Brain microvascular endothelial cell (primary cell): ENCODE data around the gene PRKRIP1.
"Not testable (repeated sequence)": the region's sequence is repeated elsewhere in the genome, so short reads cannot be mapped to it uniquely, and the experiment has no call there.

ENCODE experiments used
- DNase-seq: peaks from one replicate; pipeline ENCODE4 v3.0.0-alpha.2; 2020
- H3K27ac ChIP-seq: fragments of 250-450 bp; sonication (Bioruptor Pico); 2 replicates; pipeline ENCODE4 v1.5.1; 2020; ENCODE audit warnings: mild to moderate bottlenecking, moderate library complexity
- H3K27me3 ChIP-seq: fragments of 250-450 bp; sonication (Bioruptor Pico); replicated peaks from 2 replicates; pipeline ENCODE4 v1.5.1; 2020; ENCODE audit warnings: mild to moderate bottlenecking
- H3K36me3 ChIP-seq: fragments of 250-450 bp; sonication (Bioruptor Pico); replicated peaks from 2 replicates; pipeline ENCODE4 v1.5.1; 2020; ENCODE audit warnings: mild to moderate bottlenecking
- H3K4me3 ChIP-seq: 2 replicates; pipeline ENCODE4 v1.5.1; 2011; ENCODE audit warnings: low read depth, mild to moderate bottlenecking, control low read depth, low read length, moderate library complexity
- CTCF ChIP-seq: IDR thresholded peaks from 2 replicates; pipeline ENCODE4 v1.5.1; 2011; ENCODE audit warnings: low read depth, mild to moderate bottlenecking, moderate library complexity, low read length, control low read depth, inconsistent platforms; ENCODE audit errors: missing control alignments
- in situ Hi-C: cut with HindIII; loops from 2 replicates; pipeline ENCODE4 v1.10.0; 2017; ENCODE audit warnings: low sequenced_read_pairs, low pct_ligation_motif_present

The PRKRIP1 gene

GRCh38 chr7:102395873-102396709 is at the start of gene PRKRIP1:
Gene PRKRIP1, plus strand, starts transcription at chr7:102396363. Its CDS starts 49 bp downstream, at chr7:102396412.
- Histone ChIP-seq H3K27ac (peak within 1 kb of the TSS; percentile 64), H3K36me3 (peaks cover 24% of the 10 kb centered on the region), H3K4me3 (peak within 1 kb of the TSS; percentile 68), H3K27me3 (no peaks in the 10 kb centered on the region)
- no peak for TF ChIP-seq CTCF
- in situ Hi-C loops, result loop anchor here (10.0 kb wide), 1 partner anchor 111 kb away; the partner anchor contains the start of gene SH2B2
- DNase-seq, result peak; percentile 90

GRCh38 chr7:102346983-102347382 is 49.2 kb upstream of the PRKRIP1 start:
- H3K36me3 ChIP-seq, DNase-seq, in situ Hi-C loops, H3K4me3 ChIP-seq, H3K27ac ChIP-seq, H3K27me3 ChIP-seq: not testable (repeated sequence)

GRCh38 chr7:102356344-102356743 is 39.8 kb upstream of the PRKRIP1 start, which contains the start of gene SPDYE6:
Gene SPDYE6, minus strand, starts transcription at chr7:102356444. Its CDS starts 421 bp downstream, at chr7:102356023.
- H3K4me3 ChIP-seq, in situ Hi-C loops, H3K36me3 ChIP-seq, DNase-seq, H3K27ac ChIP-seq, H3K27me3 ChIP-seq: not testable (repeated sequence)

GRCh38 chr7:102363549-102364393 is 32.4 kb upstream of the PRKRIP1 start:
- in situ Hi-C loops, H3K36me3 ChIP-seq, H3K27me3 ChIP-seq: not testable (repeated sequence)
- Histone ChIP-seq H3K4me3 (peak overlapping the region; percentile 71), H3K27ac (peak overlapping the region; percentile 86)
- DNase-seq, result peak; percentile 100
- peak; percentile 37 for TF ChIP-seq CTCF

GRCh38 chr7:102364394-102364886 is 31.7 kb upstream of the PRKRIP1 start:
- in situ Hi-C loops, H3K36me3 ChIP-seq, DNase-seq, H3K27me3 ChIP-seq: not testable (repeated sequence)
- peak overlapping the region; percentile 71 for H3K4me3 ChIP-seq
- H3K27ac ChIP-seq, result peak overlapping the region; percentile 86

- in situ Hi-C loops, result not testable (repeated sequence)
These were observed 30.8 kb upstream of the PRKRIP1 start for GRCh38 chr7:102365390-102365789.

GRCh38 chr7:102370038-102370437 is 26.1 kb upstream of the PRKRIP1 start:
- DNase-seq, H3K27ac ChIP-seq, in situ Hi-C loops, H3K27me3 ChIP-seq, H3K4me3 ChIP-seq, H3K36me3 ChIP-seq: not testable (repeated sequence)

More at GRCh38 chr7:102365390-102365789, 30.8 kb upstream of the PRKRIP1 start:
- not testable (repeated sequence) for H3K36me3 ChIP-seq, DNase-seq, H3K27ac ChIP-seq, H3K27me3 ChIP-seq, H3K4me3 ChIP-seq

- H3K27ac ChIP-seq, H3K36me3 ChIP-seq, H3K27me3 ChIP-seq, DNase-seq, in situ Hi-C loops, H3K4me3 ChIP-seq: not testable (repeated sequence)
These were observed 23.4 kb upstream of the PRKRIP1 start for GRCh38 chr7:102372796-102373195.
